ENCODE measurements around the gene NIPAL4.
"Not testable (repeated sequence)": the region's sequence is repeated elsewhere in the genome, so short reads cannot be mapped to it uniquely, and the experiment has no call there.

The NIPAL4 gene

GRCh38 chr5:157479612-157480510 is 19.8 kb downstream of the NIPAL4 start:
- Histone ChIP-seq H3K4me2 (ENCODE audit: insufficient read depth, low read length) (no peak overlapping the region), H3K27me3 (ENCODE audit: insufficient read depth, low read length, poor library complexity) (no peaks in the 10 kb centered on the region), H3K4me1 (ENCODE audit: insufficient read depth, low read length) (no peaks in the 10 kb centered on the region), H3K36me3 (ENCODE audit: insufficient read depth, low read length) (peaks cover 5% of the 10 kb centered on the region; the same call in 1 of the 2 replicates), H3K9ac (ENCODE audit: low read depth, low read length) (no peak overlapping the region), H4K20me1 (ENCODE audit: insufficient read depth, low read length) (no peaks in the 10 kb centered on the region), H3K27ac (ENCODE audit: low read length) (no peak overlapping the region), H3K9me3 (ENCODE audit: insufficient read depth, low read length, severe bottlenecking) (no peaks in the 10 kb centered on the region), H2AFZ (ENCODE audit: low read depth, low read length) (no peak overlapping the region), H3K4me3 (ENCODE audit: low read depth in 1 of 2, low read length in 2 of 2) (no peak overlapping the region), H3K79me2 (ENCODE audit: insufficient read depth, low read length) (no peaks in the 10 kb centered on the region)
- ATAC-seq (ENCODE audit: insufficient read depth, low read depth) (no peak), DNase-seq (no peak)
- TF ChIP-seq, protein P1, sequence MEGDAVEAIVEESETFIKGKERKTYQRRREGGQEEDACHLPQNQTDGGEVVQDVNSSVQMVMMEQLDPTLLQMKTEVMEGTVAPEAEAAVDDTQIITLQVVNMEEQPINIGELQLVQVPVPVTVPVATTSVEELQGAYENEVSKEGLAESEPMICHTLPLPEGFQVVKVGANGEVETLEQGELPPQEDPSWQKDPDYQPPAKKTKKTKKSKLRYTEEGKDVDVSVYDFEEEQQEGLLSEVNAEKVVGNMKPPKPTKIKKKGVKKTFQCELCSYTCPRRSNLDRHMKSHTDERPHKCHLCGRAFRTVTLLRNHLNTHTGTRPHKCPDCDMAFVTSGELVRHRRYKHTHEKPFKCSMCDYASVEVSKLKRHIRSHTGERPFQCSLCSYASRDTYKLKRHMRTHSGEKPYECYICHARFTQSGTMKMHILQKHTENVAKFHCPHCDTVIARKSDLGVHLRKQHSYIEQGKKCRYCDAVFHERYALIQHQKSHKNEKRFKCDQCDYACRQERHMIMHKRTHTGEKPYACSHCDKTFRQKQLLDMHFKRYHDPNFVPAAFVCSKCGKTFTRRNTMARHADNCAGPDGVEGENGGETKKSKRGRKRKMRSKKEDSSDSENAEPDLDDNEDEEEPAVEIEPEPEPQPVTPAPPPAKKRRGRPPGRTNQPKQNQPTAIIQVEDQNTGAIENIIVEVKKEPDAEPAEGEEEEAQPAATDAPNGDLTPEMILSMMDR (IDR thresholded peaks at IDR 0.05; ENCODE audit: borderline replicate concordance, extremely low read depth, low read length, poor library complexity, severe bottlenecking), result no peak
- no peak for TF ChIP-seq EZH2 (IDR thresholded peaks at IDR 0.05; ENCODE audit: borderline replicate concordance, low read depth, low read length, severe bottlenecking)

GRCh38 chr5:157481265-157481664 is 21.3 kb downstream of the NIPAL4 start:
- Histone ChIP-seq H3K4me3 (ENCODE audit: low read depth in 1 of 2, low read length in 2 of 2) (no peak overlapping the region), H3K4me2 (ENCODE audit: insufficient read depth, low read length) (no peak overlapping the region), H3K27ac (ENCODE audit: low read length) (no peak overlapping the region), H3K4me1 (ENCODE audit: insufficient read depth, low read length) (no peaks in the 10 kb centered on the region), H4K20me1 (ENCODE audit: insufficient read depth, low read length) (no peaks in the 10 kb centered on the region), H3K36me3 (ENCODE audit: insufficient read depth, low read length) (peaks cover 10% of the 10 kb centered on the region; the same call in 1 of the 2 replicates), H2AFZ (ENCODE audit: low read depth, low read length) (no peak overlapping the region), H3K9me3 (ENCODE audit: insufficient read depth, low read length, severe bottlenecking) (no peaks in the 10 kb centered on the region), H3K79me2 (ENCODE audit: insufficient read depth, low read length) (no peaks in the 10 kb centered on the region), H3K9ac (ENCODE audit: low read depth, low read length) (no peak overlapping the region), H3K27me3 (ENCODE audit: insufficient read depth, low read length, poor library complexity) (no peaks in the 10 kb centered on the region)
- DNase-seq (no peak), ATAC-seq (ENCODE audit: insufficient read depth, low read depth) (no peak)
- no peak for TF ChIP-seq EZH2 (IDR thresholded peaks at IDR 0.05; ENCODE audit: borderline replicate concordance, low read depth, low read length, severe bottlenecking)
- TF ChIP-seq, protein P1 (IDR thresholded peaks at IDR 0.05; ENCODE audit: borderline replicate concordance, extremely low read depth, low read length, poor library complexity, severe bottlenecking), result no peak

GRCh38 chr5:157481666-157482065 is 21.7 kb downstream of the NIPAL4 start:
- no peak overlapping the region for H3K9ac ChIP-seq (ENCODE audit: low read depth, low read length)
- H3K9me3 ChIP-seq (ENCODE audit: insufficient read depth, low read length, severe bottlenecking), result no peaks in the 10 kb centered on the region
- DNase-seq (no peak), ATAC-seq (ENCODE audit: insufficient read depth, low read depth) (no peak)
- no peaks in the 10 kb centered on the region for H3K79me2 ChIP-seq (ENCODE audit: insufficient read depth, low read length)
- H3K4me2 ChIP-seq (ENCODE audit: insufficient read depth, low read length), result no peak overlapping the region
- no peak overlapping the region for H3K4me3 ChIP-seq (ENCODE audit: low read depth in 1 of 2, low read length in 2 of 2)
- no peak overlapping the region for H2AFZ ChIP-seq (ENCODE audit: low read depth, low read length)
- TF ChIP-seq EZH2 (IDR thresholded peaks at IDR 0.05; ENCODE audit: borderline replicate concordance, low read depth, low read length, severe bottlenecking), result no peak
- TF ChIP-seq, protein P1 (IDR thresholded peaks at IDR 0.05; ENCODE audit: borderline replicate concordance, extremely low read depth, low read length, poor library complexity, severe bottlenecking), result no peak
- no peaks in the 10 kb centered on the region for H3K27me3 ChIP-seq (ENCODE audit: insufficient read depth, low read length, poor library complexity)
- no peaks in the 10 kb centered on the region for H3K4me1 ChIP-seq (ENCODE audit: insufficient read depth, low read length)
- H3K27ac ChIP-seq (ENCODE audit: low read length), result no peak overlapping the region
- H4K20me1 ChIP-seq (ENCODE audit: insufficient read depth, low read length), result no peaks in the 10 kb centered on the region
- peaks cover 10% of the 10 kb centered on the region; the same call in 1 of the 2 replicates for H3K36me3 ChIP-seq (ENCODE audit: insufficient read depth, low read length)

GRCh38 chr5:157482702-157483101 is 22.7 kb downstream of the NIPAL4 start:
- not testable (repeated sequence) for H3K9me3 ChIP-seq (ENCODE audit: insufficient read depth, low read length, severe bottlenecking); H3K79me2 ChIP-seq (ENCODE audit: insufficient read depth, low read length); H3K4me1 ChIP-seq (ENCODE audit: insufficient read depth, low read length); H4K20me1 ChIP-seq (ENCODE audit: insufficient read depth, low read length); H2AFZ ChIP-seq (ENCODE audit: low read depth, low read length); H3K4me2 ChIP-seq (ENCODE audit: insufficient read depth, low read length); H3K4me3 ChIP-seq (ENCODE audit: low read depth in 1 of 2, low read length in 2 of 2); H3K27ac ChIP-seq (ENCODE audit: low read length); H3K27me3 ChIP-seq (ENCODE audit: insufficient read depth, low read length, poor library complexity); DNase-seq; H3K36me3 ChIP-seq (ENCODE audit: insufficient read depth, low read length); H3K9ac ChIP-seq (ENCODE audit: low read depth, low read length); ATAC-seq (ENCODE audit: insufficient read depth, low read depth)

All from DND-41 (cell line).